ENCODE data around the gene UBALD2. TPM values are rescaled to one million over a fixed set of nuclear protein-coding genes. Genes with fewer than 3 reads are reported as not detected.
A peak's percentile ranks its signal among the peaks of the same experiment; 100 is the strongest.

The UBALD2 gene
- total RNA-seq, 1 donor from 2014 or later = 46.9 TPM

GRCh38 chr17:76270127-76270592 is 5.0 kb downstream of the UBALD2 start:
- Mint-ChIP-seq H3K4me1 (ENCODE audit: unreplicated experiment) (peaks cover 16% of the 10 kb centered on the region), H3K36me3 (peaks cover 6% of the 10 kb centered on the region), H3K27me3 (no peaks in the 10 kb centered on the region), H3K9me3 (no peaks in the 10 kb centered on the region), H3K27ac (peak overlapping the region; percentile 46), H3K4me3 (no peak overlapping the region)
- DNase-seq (ENCODE audit: extremely low spot score, unreplicated experiment) = no peak
- TF ChIP-seq, protein P1, sequence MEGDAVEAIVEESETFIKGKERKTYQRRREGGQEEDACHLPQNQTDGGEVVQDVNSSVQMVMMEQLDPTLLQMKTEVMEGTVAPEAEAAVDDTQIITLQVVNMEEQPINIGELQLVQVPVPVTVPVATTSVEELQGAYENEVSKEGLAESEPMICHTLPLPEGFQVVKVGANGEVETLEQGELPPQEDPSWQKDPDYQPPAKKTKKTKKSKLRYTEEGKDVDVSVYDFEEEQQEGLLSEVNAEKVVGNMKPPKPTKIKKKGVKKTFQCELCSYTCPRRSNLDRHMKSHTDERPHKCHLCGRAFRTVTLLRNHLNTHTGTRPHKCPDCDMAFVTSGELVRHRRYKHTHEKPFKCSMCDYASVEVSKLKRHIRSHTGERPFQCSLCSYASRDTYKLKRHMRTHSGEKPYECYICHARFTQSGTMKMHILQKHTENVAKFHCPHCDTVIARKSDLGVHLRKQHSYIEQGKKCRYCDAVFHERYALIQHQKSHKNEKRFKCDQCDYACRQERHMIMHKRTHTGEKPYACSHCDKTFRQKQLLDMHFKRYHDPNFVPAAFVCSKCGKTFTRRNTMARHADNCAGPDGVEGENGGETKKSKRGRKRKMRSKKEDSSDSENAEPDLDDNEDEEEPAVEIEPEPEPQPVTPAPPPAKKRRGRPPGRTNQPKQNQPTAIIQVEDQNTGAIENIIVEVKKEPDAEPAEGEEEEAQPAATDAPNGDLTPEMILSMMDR (conservative IDR thresholded peaks at IDR 0.05) = no peak

GRCh38 chr17:76270770-76271668 is 5.9 kb downstream of the UBALD2 start:
- H3K27me3 Mint-ChIP-seq = no peaks in the 10 kb centered on the region
- peak overlapping the region; percentile 34 for H3K4me3 Mint-ChIP-seq
- H3K27ac Mint-ChIP-seq = no peak overlapping the region
- peaks cover 16% of the 10 kb centered on the region for H3K4me1 Mint-ChIP-seq (ENCODE audit: unreplicated experiment)
- peaks cover 6% of the 10 kb centered on the region for H3K36me3 Mint-ChIP-seq
- no peak for DNase-seq (ENCODE audit: extremely low spot score, unreplicated experiment)
- H3K9me3 Mint-ChIP-seq = no peaks in the 10 kb centered on the region
- TF ChIP-seq, protein P1 (conservative IDR thresholded peaks at IDR 0.05) = no peak

DNA sequence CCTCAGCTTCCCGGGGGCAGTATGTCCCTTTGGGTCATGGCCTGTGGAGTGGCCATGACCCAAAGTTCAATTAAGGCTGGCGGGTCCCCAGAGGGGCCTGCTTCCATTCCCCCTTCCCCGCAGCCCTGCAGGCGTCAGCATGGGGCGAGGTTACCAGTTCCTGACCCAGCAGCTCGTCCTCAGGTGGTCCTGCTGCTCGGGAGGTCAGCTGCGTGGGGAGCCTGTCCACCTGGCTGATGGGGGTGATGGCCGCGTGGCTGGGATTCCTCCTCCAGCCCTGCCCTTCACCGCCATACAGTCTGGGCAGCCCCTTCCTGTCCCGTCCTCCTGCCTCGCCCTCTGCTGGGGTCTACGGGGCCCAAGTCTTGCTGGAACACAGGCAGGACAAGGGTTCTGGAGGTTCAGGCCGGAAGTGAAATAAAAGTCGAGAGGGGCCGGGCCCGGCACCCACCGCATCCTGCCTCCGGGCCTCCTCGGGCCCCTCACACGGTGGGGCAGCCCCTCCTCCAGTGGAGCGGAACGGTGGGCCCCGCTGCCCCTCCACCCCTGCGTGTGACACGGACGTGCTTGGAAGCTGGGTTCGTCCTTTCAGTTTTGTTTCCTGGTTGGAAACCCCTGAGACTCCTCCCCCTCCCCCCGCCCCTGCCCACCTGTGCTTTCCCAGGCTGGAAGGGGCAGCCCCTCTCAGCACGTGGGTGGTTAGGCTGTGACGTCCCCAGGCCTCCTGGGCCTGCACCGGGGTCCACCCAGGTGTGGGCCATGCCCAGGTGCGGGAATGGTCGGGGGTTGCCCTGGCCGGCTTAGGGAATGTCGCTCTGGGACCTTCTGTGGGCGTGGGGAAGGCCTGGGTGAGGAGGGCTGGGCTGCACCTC is 6.8 kb downstream of the UBALD2 start:
- TF ChIP-seq, protein P1 (conservative IDR thresholded peaks at IDR 0.05) = no peak
- H3K27ac Mint-ChIP-seq = no peak overlapping the region
- H3K36me3 Mint-ChIP-seq = peaks cover 6% of the 10 kb centered on the region
- no peaks in the 10 kb centered on the region for H3K27me3 Mint-ChIP-seq
- DNase-seq (ENCODE audit: extremely low spot score, unreplicated experiment) = no peak
- H3K9me3 Mint-ChIP-seq = no peaks in the 10 kb centered on the region
- H3K4me3 Mint-ChIP-seq = peak overlapping the region; percentile 34
- H3K4me1 Mint-ChIP-seq (ENCODE audit: unreplicated experiment) = peaks cover 21% of the 10 kb centered on the region

DNA sequence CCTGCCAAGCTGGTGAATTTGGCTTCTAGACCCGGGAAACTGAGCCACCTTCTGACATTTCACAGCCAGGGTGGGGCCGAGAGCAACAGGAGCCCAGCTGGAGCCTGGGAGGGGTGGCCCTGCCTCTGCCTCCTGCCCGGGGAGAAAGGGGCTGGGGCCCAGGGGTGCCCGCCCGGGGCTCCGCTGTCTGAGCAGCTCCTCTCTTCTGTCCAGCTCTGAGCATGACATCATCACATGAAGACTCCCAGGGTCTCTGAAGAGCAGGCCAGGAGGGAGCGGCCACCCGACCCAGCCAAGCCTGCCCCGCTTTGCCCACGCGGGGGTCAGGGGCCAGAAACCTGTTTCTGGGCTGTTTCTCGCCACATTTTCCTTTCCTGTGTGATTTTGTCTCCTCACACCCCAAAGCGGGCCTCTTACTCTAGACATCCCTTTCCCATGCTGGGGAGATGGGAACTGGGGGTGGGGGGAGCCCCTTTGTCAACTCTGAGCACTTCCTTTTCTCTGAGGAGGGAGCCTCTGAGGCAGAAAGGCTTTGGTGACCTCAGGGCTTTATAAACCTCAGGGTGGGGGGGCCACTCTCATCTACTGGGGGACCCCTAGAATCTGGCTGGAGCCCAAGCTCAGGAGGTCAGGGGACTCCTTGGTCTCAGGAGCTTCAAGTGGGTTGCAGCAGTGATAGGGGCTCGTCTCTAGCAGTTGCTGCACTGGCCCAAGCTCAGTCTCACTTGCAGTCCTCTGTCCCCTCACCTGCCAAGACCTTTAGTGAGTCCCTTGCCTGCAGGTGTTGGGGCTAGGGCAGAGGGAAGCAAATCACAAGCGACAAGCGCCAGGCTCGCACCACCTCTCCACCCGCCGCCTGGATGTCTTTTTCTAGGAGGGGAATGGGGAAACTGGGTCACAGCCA is 7.6 kb downstream of the UBALD2 start:
- peak overlapping the region; percentile 34 for H3K27ac Mint-ChIP-seq
- H3K27me3 Mint-ChIP-seq = no peaks in the 10 kb centered on the region
- no peaks in the 10 kb centered on the region for H3K9me3 Mint-ChIP-seq
- peaks cover 5% of the 10 kb centered on the region for H3K36me3 Mint-ChIP-seq
- TF ChIP-seq, protein P1 (conservative IDR thresholded peaks at IDR 0.05) = no peak
- no peak for DNase-seq (ENCODE audit: extremely low spot score, unreplicated experiment)
- H3K4me1 Mint-ChIP-seq (ENCODE audit: unreplicated experiment) = peaks cover 22% of the 10 kb centered on the region
- no peak overlapping the region for H3K4me3 Mint-ChIP-seq
